Jurkat, Clone E6-1 (cell line): ENCODE data around the gene SPINT1.

Experiments used
- DNase-seq: peaks from one replicate; pipeline ENCODE4 v3.0.0-alpha.2; 2011; ENCODE audit warnings: low read depth, low spot score
- H3K4me3 ChIP-seq: 2 replicates; pipeline ENCODE4 v1.5.1; 2011; ENCODE audit warnings: mild to moderate bottlenecking, low read length, control low read depth, moderate library complexity

The SPINT1 gene

GRCh38 chr15:40879609-40880008, 35.8 kb downstream of the SPINT1 start:
- no peak overlapping the region for H3K4me3 ChIP-seq
- no peak for DNase-seq

- H3K4me3 ChIP-seq, result no peak overlapping the region
- no peak for DNase-seq
Observed at GRCh38 chr15:40881351-40881750, 37.5 kb downstream of the SPINT1 start.

GRCh38 chr15:40886586-40886985, 42.7 kb downstream of the SPINT1 start:
- DNase-seq, result no peak
- no peak overlapping the region for H3K4me3 ChIP-seq

- no peak overlapping the region for H3K4me3 ChIP-seq
- no peak for DNase-seq
Observed at GRCh38 chr15:40889112-40889511, 45.3 kb downstream of the SPINT1 start.

GRCh38 chr15:40891138-40891537, 47.3 kb downstream of the SPINT1 start:
- H3K4me3 ChIP-seq, result no peak overlapping the region
- no peak for DNase-seq

- no peak overlapping the region for H3K4me3 ChIP-seq
- no peak for DNase-seq
Observed at GRCh38 chr15:40891810-40892446, 48.1 kb downstream of the SPINT1 start.

- no peak overlapping the region for H3K4me3 ChIP-seq
- DNase-seq, result no peak
Observed at GRCh38 chr15:40892447-40893012, 48.7 kb downstream of the SPINT1 start.

GRCh38 chr15:40893019-40893670, 49.3 kb downstream of the SPINT1 start:
- no peak for DNase-seq
- no peak overlapping the region for H3K4me3 ChIP-seq

- DNase-seq, result peak; percentile 94
- H3K4me3 ChIP-seq, result peak within 1 kb of the TSS; percentile 89
Observed at GRCh38 chr15:40893733-40894680, 50.2 kb downstream of the SPINT1 start, which contains the start of gene VPS18. Gene VPS18 (plus strand): TSS chr15:40894450. CDS start chr15:40894769, 319 bp downstream.

GRCh38 chr15:40894681-40895448, 51.0 kb downstream of the SPINT1 start:
- peak overlapping the region; percentile 89 for H3K4me3 ChIP-seq
- DNase-seq, result peak; percentile 71

- H3K4me3 ChIP-seq, result no peak overlapping the region
- DNase-seq, result no peak
Observed at GRCh38 chr15:40899536-40900207, 55.8 kb downstream of the SPINT1 start.

GRCh38 chr15:40900256-40901052, 56.6 kb downstream of the SPINT1 start:
- no peak overlapping the region for H3K4me3 ChIP-seq
- no peak for DNase-seq

- no peak overlapping the region for H3K4me3 ChIP-seq
- DNase-seq, result no peak
Observed at GRCh38 chr15:40901053-40901443, 57.2 kb downstream of the SPINT1 start.

GRCh38 chr15:40902605-40903561, 59.0 kb downstream of the SPINT1 start:
- DNase-seq, result peak; percentile 80
- peak overlapping the region; percentile 32 for H3K4me3 ChIP-seq

- no peak for DNase-seq
- H3K4me3 ChIP-seq, result no peak overlapping the region
Observed at GRCh38 chr15:40904552-40905201, 60.8 kb downstream of the SPINT1 start.
